ENCODE measurements around the gene NR2F1.

DNA sequence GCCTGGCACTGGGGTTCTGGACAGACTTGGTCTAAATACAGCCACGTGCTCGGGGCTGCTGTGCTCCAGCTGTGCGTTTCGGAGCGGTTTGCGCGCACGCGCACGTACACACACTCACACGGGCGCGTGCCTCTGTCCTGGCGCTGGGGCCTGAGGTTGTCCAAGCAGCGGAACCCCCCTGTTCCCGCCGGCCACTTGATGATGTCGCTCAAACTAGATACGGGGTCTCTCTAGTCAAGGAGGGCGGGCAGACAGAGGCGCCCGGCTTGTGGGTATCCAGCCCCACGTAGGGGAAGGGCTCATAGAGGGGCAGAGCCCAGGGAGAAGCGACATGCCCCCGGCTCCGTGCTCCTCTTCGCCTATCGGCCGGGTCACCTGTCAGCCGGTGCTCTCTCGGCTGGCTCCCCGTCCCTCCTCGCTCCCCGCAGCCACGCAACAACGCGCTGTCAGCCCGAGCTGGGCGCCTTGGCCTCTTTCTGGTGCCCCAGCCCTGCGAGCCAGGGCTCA is 10.9 kb upstream of the NR2F1 start:
- TF ChIP-seq POLR2AphosphoS5 (IDR thresholded peaks at IDR 0.05), result no peak
- TF ChIP-seq, protein P1, sequence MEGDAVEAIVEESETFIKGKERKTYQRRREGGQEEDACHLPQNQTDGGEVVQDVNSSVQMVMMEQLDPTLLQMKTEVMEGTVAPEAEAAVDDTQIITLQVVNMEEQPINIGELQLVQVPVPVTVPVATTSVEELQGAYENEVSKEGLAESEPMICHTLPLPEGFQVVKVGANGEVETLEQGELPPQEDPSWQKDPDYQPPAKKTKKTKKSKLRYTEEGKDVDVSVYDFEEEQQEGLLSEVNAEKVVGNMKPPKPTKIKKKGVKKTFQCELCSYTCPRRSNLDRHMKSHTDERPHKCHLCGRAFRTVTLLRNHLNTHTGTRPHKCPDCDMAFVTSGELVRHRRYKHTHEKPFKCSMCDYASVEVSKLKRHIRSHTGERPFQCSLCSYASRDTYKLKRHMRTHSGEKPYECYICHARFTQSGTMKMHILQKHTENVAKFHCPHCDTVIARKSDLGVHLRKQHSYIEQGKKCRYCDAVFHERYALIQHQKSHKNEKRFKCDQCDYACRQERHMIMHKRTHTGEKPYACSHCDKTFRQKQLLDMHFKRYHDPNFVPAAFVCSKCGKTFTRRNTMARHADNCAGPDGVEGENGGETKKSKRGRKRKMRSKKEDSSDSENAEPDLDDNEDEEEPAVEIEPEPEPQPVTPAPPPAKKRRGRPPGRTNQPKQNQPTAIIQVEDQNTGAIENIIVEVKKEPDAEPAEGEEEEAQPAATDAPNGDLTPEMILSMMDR (IDR thresholded peaks at IDR 0.05 in 8 of 11, conservative IDR thresholded peaks at IDR 0.05 in 3 of 11), result no peak
- TF ChIP-seq POLR2A (IDR thresholded peaks at IDR 0.05), result no peak
